Esophagus muscularis mucosa (tissue), 3 donors: Measurements from ENCODE around the gene GRID1.

ENCODE experiments used
- CTCF ChIP-seq, 3 experiments: fragments of 200-600 bp in 2 of 3; fragments of 450-650 bp in 1 of 3; sonication (generic) in 2 of 3; IDR thresholded peaks; one replicate each; pipeline ENCODE4 v1.5.1; 2017 to 2019; ENCODE audit warnings: antibody characterized with exemption in 3 of 3, mild to moderate bottlenecking in 2 of 3, moderate library complexity in 1 of 3
- EP300 ChIP-seq: sonication (generic); formaldehyde crosslinking; IDR thresholded peaks from one replicate; pipeline ENCODE4 v1.6.1; 2017; ENCODE audit warnings: antibody characterized with exemption

GRCh38 chr10:86083206-86083605 lies 283.4 kb downstream of the GRID1 start:
- TF ChIP-seq CTCF (IDR thresholded peaks at IDR 0.05) = no peak
- no peak for TF ChIP-seq EP300
